Measurements from ENCODE around the gene PRKCA. TPM values are rescaled to one million over a fixed set of nuclear protein-coding genes. Genes with fewer than 3 reads are reported as not detected.
A peak's percentile ranks its signal among the peaks of the same experiment; 100 is the strongest.

The PRKCA gene
- total RNA-seq, 1 donor = 60.5 TPM

DNA sequence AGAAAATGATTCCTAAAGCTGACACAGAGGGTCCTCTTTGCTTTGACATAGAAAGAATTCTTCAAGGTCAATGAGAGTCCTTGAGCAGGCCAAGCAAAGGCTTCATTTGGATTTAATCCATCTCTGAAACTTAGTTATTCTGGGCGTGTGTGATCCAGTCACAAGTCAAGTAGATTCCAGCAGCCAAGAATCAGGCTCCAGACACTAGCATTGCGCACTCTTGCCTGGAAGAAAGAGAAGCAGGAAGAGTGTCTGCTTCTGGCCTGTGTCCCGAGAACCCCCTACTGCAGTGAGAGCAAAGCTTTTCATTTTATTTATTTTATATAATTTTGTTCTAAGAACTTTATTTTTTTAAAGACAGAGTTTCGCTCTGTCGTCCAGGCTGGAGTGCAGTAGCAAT, 444.3 kb downstream of the PRKCA start:
- DNase-seq (ENCODE audit: low read depth) = no peak
- no peak overlapping the region for H3K4me3 ChIP-seq (ENCODE audit: low read depth, low read length)
- TF ChIP-seq, protein P1, sequence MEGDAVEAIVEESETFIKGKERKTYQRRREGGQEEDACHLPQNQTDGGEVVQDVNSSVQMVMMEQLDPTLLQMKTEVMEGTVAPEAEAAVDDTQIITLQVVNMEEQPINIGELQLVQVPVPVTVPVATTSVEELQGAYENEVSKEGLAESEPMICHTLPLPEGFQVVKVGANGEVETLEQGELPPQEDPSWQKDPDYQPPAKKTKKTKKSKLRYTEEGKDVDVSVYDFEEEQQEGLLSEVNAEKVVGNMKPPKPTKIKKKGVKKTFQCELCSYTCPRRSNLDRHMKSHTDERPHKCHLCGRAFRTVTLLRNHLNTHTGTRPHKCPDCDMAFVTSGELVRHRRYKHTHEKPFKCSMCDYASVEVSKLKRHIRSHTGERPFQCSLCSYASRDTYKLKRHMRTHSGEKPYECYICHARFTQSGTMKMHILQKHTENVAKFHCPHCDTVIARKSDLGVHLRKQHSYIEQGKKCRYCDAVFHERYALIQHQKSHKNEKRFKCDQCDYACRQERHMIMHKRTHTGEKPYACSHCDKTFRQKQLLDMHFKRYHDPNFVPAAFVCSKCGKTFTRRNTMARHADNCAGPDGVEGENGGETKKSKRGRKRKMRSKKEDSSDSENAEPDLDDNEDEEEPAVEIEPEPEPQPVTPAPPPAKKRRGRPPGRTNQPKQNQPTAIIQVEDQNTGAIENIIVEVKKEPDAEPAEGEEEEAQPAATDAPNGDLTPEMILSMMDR (IDR thresholded peaks at IDR 0.05; ENCODE audit: insufficient read depth, low read depth, low read length) = no peak

DNA sequence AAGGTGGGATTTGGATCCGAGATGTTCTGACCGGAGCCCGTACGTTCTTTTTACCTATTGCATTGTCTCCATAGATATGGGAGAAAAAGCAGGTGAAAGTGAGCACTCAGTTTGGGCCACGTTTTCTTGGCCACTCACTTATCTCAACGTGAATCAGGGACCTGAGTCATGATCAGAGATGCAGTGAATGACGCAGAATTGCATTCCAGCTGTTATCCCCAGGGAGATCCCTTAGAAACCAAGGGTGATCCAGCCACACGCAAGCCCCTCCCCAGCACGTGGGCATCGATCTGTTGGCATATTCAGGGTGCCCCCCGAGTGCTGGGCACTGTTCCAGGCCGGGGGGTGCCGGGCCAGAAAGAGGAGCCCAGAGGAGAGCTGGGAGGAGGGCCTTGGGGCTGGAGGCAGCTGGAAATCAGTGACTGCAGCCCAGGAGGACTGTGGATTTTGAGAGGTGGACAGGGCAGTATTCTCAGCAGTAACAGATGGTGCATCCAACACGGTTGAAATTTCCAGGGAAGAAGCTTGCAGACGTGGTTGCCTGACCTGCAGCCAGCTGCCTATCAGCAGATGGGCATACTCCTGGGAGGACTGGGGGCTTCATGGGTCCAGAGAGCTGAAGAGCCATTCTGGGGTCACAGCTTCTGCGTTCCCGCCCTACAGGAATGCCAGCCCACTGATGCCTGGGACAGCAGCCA, 445.3 kb downstream of the PRKCA start:
- TF ChIP-seq, protein P1 (IDR thresholded peaks at IDR 0.05; ENCODE audit: insufficient read depth, low read depth, low read length) = no peak
- DNase-seq (ENCODE audit: low read depth) = peak; percentile 52

DNA sequence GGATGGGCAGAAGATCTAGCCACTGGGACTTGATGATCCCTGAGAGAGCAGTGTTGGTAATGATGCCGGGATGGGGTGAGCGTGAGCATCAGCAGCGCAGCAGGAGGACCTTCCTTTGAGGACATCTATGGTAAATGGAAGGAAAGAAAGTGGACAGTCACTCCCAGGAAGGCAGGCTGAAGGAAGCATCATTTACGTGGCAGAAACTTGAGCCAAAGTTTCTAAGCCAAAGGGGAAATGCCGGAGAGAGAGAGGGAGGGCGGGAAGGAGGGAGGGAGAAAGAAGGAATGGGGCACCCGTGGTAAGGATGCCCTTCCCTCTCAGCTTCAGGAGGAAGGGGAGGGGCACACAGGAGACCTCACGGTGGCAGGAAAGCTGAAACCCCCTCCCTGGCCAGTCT, 446.2 kb downstream of the PRKCA start:
- no peak for DNase-seq (ENCODE audit: low read depth)
- no peak overlapping the region for H3K4me3 ChIP-seq (ENCODE audit: low read depth, low read length)
- TF ChIP-seq, protein P1 (IDR thresholded peaks at IDR 0.05; ENCODE audit: insufficient read depth, low read depth, low read length) = no peak

More for the DNA sequence above, 445.3 kb downstream of the PRKCA start:
- no peak overlapping the region for H3K4me3 ChIP-seq (ENCODE audit: low read depth, low read length)

DNA sequence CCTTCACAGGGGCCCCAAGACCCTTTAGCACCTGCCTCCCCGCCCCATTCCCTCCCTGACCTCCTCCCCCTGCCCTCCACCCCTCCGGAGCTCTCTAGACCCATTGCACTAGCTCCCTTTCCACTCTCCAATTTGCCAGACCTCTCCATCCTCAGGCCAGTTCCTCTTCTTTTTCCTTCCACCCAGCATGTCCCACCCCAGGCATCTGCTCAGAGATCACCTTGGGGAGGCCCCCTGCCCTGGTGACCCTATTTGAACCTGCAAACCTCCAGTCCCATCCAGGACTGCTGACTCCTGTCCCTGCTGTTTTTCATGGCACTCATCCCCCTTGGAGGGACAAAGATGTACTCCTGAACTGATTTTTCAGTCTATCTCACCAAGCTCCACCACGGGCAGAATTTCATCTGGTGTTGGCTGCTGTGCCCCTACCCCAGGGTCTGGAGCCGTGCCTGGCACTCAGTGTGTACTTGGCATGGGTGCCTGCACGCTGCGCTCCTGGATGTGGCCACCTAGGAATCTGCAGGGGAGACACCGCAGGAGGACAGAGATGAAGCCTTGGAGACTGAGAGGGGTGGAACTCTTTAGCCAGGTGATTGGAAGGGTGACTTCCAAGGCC, 446.9 kb downstream of the PRKCA start:
- no peak for DNase-seq (ENCODE audit: low read depth)
- H3K4me3 ChIP-seq (ENCODE audit: low read depth, low read length) = no peak overlapping the region
- TF ChIP-seq, protein P1 (IDR thresholded peaks at IDR 0.05; ENCODE audit: insufficient read depth, low read depth, low read length) = no peak

DNA sequence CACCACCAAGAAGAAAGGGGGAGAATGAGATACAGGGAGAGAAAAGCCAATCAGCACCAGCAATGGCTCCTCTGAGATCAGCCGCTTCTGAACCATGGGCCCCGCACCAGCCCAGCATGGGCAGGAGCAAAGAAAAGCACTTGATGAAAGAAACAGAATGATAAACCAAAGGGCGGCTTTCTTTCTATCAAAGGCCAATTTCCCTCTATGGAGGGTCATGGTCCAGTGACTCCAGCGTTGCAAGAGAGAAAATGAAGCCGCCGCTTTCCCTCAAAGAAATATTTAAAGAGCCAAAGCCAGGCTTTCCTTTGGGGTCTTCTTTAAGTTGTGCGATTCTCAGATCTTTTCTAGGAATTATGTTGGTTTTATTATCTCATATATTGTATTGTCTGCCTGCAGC, 447.7 kb downstream of the PRKCA start:
- DNase-seq (ENCODE audit: low read depth) = no peak
- TF ChIP-seq, protein P1 (IDR thresholded peaks at IDR 0.05; ENCODE audit: insufficient read depth, low read depth, low read length) = no peak
- no peak overlapping the region for H3K4me3 ChIP-seq (ENCODE audit: low read depth, low read length)

DNA sequence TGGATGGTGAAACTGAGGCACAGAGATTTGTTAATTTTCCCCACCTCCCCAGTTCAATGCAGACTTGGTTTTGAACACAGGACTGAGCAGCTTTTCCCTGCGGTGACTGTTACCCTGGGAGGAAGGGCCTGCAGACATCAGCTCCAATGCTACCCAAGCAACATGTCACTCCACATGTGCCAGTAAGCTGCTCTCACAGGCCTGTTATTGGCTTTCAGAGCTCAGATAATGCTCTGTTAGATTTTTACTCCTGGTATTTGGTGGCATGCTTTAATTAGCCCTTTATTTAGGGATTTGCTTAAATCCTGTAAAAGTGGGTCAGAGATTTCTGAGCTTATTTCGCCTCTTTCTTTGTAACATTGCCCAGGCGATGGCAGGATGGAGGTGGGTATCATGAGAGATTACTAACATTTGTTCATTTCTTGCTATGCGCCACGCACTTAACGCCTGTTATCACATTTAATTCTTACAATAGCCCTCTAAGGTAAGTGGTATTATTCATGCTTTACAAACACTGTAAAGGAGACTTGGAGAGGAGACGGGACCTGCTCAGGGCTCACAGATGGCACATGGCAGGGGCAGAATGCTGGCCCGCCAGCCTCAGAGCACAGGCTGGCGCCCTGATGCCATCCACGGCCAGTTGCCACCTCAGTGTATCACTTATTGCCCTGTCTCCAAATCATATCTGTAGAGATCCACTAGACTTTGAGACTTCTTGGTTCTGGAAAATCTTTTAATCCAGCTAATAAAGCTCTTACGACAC, 448.5 kb downstream of the PRKCA start:
- DNase-seq (ENCODE audit: low read depth) = no peak
- H3K4me3 ChIP-seq (ENCODE audit: low read depth, low read length) = no peak overlapping the region
- TF ChIP-seq, protein P1 (IDR thresholded peaks at IDR 0.05; ENCODE audit: insufficient read depth, low read depth, low read length) = no peak
